Measurements from ENCODE around the gene NCMAP.
A peak's percentile ranks its signal among the peaks of the same experiment; 100 is the strongest.

- TF ChIP-seq POLR2A (IDR thresholded peaks at IDR 0.05): peak in 1 of 3 donors; percentile 21
- TF ChIP-seq, protein P1, sequence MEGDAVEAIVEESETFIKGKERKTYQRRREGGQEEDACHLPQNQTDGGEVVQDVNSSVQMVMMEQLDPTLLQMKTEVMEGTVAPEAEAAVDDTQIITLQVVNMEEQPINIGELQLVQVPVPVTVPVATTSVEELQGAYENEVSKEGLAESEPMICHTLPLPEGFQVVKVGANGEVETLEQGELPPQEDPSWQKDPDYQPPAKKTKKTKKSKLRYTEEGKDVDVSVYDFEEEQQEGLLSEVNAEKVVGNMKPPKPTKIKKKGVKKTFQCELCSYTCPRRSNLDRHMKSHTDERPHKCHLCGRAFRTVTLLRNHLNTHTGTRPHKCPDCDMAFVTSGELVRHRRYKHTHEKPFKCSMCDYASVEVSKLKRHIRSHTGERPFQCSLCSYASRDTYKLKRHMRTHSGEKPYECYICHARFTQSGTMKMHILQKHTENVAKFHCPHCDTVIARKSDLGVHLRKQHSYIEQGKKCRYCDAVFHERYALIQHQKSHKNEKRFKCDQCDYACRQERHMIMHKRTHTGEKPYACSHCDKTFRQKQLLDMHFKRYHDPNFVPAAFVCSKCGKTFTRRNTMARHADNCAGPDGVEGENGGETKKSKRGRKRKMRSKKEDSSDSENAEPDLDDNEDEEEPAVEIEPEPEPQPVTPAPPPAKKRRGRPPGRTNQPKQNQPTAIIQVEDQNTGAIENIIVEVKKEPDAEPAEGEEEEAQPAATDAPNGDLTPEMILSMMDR (IDR thresholded peaks at IDR 0.05): no peak
These were observed 3.3 kb downstream of the NCMAP start for GRCh38 chr1:24558902-24559791.
